GM18526 (cell line): ENCODE results near the gene KLF13.
A peak's percentile ranks its signal among the peaks of the same experiment; 100 is the strongest.

Source experiments
- POLR2A ChIP-seq: IDR thresholded peaks from 3 replicates; pipeline ENCODE4 v1.6.1; 2011; ENCODE audit not compliant: insufficient read length; ENCODE audit errors: extremely low read depth

KLF13 gene

GRCh38 chr15:31326156-31326874 lies at the start of gene KLF13:
KLF13 (plus strand) TSS chr15:31326835; CDS start chr15:31327213, 378 bp downstream.
- TF ChIP-seq POLR2A = peak; percentile 88

DNA sequence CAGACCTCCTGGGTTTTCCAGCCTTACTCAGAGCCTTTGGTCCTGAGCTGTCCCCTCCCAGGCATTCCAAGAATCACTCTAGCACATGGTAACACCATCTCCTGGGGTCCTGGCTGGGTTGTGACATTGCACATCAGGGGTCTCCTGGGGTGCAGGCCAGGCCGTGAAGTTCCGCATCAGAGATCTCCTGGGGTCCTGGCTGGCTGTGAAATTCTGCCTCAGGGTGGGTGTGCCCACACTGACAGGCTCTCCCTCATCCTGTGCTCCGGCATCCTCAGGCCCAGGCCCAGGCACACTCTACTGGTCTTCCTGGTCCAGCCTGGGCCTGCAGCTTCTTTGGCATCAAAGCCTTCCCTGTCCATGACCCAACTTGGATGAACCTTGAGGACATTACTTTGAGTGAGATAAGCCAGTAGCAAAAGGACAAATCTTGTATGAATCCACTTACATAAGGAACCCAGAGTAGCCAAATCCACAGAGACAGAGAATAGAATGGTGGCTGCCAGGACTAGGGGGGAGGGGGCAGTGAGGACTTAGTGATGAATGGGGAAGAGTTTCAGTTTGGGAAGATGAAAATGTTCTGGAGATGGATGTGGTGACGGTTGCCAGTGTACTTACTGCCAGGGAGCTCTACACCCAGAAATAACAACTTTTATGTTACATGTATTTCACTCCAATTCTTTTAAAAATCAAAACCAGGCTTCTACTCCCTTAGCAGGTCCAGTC lies 49.1 kb upstream of the KLF13 start:
- TF ChIP-seq POLR2A = no peak

DNA sequence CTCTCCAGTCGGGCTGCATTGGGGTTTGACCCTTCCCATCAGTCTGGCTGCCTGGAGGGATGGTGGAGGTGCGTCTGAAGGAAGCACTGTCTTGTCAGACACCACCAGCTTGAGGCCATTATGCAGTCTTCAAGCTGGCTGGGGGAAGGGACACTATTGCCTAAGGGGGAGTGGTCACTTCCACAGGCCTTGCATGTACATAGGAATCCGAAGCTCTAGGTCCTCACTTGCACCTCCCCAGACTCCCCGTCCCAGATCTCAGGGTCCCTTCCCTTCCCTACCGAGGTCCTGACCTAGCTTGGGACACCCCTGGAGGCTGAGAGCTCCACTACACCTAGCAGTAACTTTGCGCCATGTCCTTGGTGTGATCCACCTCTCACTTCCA lies 48.6 kb upstream of the KLF13 start:
- no peak for TF ChIP-seq POLR2A

DNA sequence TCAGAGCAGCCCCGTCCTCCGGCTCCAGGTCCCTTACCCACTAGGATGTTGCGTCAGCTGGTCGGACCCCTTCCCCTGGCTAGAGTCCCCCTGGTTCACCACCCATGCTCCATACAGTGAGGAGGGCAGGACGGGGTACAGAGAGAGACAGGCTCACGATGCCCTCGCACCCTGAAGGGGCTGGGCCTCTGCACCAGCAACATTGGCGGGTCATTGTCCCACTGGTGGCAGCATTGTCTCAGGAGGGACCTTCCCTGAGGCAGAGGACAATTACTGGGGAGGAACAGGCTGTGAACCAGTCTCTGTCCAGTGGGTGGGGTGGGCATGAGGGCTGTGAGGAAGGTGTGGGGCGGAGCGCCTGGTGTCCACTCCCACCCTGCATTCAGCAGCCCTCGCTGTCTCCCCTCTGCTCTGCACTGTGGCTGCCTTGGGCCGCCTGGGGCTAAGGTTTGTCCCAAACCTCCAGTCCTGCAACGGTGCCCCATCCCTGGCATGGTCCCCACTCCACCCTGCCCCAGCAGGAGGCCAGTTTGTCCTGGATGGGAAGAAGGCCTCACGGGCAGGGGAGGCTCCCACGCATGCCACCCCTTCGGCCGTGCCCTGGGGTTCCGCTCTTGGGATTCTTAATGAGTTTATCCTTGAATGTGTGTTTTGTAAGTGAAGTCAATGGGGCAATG lies 48.0 kb upstream of the KLF13 start:
- no peak for TF ChIP-seq POLR2A

DNA sequence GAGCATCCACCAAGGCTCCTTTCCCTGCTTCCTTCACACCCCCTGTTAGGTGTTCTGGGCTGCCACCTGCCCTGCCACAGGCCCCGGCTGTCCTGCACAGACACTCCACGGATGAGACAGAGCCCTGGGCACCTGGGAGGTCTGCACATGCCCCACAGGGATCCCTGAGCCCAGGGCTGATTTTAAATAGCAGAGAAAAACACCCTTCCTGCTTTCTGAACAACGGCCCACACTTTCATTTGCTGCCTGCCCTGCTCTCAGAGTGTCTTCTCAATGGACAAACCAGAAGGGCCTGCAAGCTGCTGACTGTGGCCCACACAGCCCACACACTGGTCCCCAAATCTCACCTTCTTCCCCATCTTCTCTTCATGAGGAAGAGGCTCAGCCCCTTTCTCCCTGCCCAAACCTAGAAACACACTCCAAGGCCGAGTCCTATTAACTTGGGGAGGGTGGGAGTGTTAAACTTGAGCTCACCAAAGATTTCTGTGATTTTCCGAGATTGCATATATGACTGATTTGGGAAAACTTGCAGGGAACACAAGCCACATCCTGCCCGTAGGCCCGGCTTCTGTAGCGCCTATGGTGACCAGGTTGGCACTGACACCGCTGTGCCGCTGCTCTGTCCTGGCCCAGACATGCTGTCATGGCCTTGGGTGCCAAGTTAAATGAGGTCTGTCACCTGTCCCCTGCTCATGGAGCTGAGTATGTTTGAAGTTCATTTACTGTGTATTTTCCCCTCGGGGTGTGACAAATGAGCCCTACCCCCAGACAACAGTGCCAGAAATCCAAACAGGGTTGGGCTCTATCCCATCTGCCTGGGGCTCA lies 47.2 kb upstream of the KLF13 start:
- TF ChIP-seq POLR2A = no peak

- TF ChIP-seq POLR2A = no peak
Observed at GRCh38 chr15:31280046-31280830, 46.4 kb upstream of the KLF13 start.

DNA sequence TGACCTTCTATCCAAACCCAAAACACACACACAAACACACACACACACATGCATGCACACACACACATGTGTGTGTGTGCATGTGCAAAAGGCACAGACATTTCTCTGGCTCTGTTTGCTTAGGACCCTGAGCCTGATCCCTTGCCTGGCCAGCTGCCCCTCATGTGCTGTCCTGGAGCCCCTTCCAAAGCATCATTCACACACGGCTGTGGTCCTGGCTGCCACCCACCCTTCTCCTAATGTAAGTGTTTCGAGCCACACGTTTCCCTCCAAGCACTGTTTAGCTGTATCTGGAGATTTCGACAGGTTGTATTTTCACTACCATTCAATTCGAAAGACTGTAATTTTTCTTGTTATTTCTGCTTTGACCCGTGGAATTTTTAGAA lies 45.8 kb upstream of the KLF13 start:
- TF ChIP-seq POLR2A = no peak

- TF ChIP-seq POLR2A = no peak
Observed at GRCh38 chr15:31283043-31283442, 43.6 kb upstream of the KLF13 start.

DNA sequence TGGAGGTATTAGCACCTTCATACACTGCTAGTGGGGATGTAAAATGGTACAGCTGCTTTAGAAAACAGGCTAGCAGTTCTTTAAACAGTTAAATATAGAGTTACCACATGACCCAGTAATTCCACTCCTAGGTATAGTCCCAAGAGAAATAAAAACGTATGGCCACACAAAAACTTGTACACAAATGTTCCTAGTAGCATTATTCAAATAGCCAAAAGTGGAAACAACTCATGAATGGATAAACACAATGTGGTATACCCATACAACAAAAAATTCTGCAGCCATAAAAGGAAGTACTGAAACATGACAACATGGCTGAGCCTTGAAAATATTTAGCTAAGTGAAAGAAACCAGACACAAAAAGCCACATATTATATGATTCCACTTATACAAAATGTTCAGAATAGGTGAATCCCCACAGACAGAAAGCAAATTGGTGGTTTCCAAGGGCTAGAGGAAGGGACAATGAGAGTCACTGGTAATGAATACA lies 40.8 kb upstream of the KLF13 start:
- TF ChIP-seq POLR2A = no peak

GRCh38 chr15:31291048-31291578 lies 35.5 kb upstream of the KLF13 start:
- no peak for TF ChIP-seq POLR2A

- no peak for TF ChIP-seq POLR2A
Observed at GRCh38 chr15:31292391-31293015, 34.1 kb upstream of the KLF13 start.

DNA sequence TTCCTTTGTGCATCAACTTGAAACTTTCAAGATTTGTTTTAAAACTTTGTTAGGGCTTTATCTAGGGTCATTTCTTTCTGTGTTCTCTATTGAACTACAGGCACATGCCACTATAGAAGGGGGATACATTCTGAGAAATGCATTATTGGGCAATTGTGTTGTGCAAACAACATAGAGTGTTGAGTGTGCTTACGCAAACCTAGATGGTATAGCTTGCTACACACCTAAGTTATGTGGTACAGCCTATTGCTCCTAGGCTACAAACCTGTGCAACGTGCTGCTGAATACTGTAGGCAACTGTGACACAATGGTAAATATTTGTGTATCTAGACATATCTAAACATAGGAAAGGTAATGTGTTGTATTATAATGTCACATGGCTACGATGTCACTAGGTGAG lies 33.0 kb upstream of the KLF13 start:
- no peak for TF ChIP-seq POLR2A

DNA sequence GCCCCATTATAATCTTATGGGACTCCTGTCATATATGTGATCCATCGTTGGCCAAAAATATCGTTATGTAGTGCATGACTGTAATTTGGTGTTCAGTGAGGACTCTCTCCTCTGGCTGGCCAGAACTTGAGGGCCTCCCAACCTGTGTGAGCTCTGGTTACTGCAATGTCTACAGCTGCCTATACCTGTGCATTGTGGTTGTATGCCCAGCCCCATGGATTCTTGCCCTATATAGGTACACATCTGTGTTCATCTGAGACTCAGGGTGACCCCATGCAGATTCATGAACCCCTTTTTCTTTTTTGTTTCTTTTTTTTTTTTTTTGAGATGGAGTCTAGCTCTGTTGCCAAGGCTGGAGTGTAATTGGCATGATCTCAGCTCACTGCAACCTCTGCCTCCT lies 32.6 kb upstream of the KLF13 start:
- TF ChIP-seq POLR2A = no peak

DNA sequence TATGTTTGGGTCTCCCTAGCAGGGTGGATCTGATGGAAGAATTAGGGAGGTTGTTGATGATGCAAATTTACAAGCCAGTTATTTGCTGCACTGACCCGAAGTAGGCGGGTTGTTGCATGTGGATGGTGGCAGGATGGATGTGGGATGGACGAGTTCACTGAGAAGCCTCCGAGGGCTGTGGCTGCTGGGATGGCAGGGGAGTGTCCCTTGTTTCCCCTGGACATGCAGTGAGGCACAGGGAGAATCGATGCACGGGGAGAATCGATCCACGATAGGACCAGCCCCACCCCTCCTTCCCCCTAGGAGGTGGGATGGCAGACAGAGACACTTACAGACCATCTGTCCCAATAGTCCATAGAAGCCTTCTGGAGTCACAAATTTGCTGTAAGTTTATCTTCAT lies 31.0 kb upstream of the KLF13 start:
- TF ChIP-seq POLR2A = no peak

DNA sequence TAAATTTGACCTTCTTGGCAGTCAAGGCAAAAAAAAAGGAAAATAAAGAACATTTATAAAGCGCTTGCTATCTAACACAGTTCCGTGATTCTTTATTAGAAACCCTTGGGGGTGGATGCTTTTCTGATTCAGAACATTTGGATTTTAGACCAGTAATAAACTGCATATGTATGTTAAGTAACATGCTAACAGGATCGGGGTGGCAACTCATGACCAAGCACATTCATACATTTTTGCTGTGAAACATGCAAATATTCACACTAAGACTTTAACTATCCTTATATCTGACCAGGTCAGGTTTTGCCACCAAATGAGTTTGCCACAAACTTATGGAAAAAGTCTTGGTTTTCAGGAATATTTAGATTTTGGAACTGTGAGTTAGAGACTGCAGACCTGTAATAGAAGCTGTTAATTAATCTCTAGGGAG lies 30.4 kb upstream of the KLF13 start:
- TF ChIP-seq POLR2A = no peak
